WTC11 (cell line): ENCODE measurements around the gene STIP1. TPM values are rescaled to one million over a fixed set of nuclear protein-coding genes. Genes with fewer than 3 reads are reported as not detected.

Experiments used
- ATAC-seq: fragments of 200-7000 bp; cut with Tn5 transposase; 2 replicates; pipeline ENCODE4 v1.10.0; 2021; ENCODE audit warnings: mild to moderate bottlenecking, moderate library complexity
- CTCF ChIA-PET: fragments of 300-600 bp; sonication (Branson Sonifier 250); formaldehyde crosslinking; loops from one replicate; lab custom pipeline; 2021; ENCODE audit warnings: antibody characterized with exemption; lab: Charles Lee
- POLR2A ChIA-PET: fragments of 350-600 bp; sonication (Branson Sonifier 250); formaldehyde crosslinking; loops from one replicate; lab custom pipeline; 2021; ENCODE audit warnings: antibody characterized with exemption; lab: Charles Lee
- DNase-seq: peaks from one replicate; pipeline ENCODE4 v3.0.0; 2021; ENCODE audit warnings: low spot score
- H3K27ac Mint-ChIP-seq: 2 replicates; pipeline ENCODE4 v1.8.0; 2021; ENCODE audit warnings: mixed read lengths
- H3K27me3 Mint-ChIP-seq: 2 replicates; pipeline ENCODE4 v1.8.0; 2021; ENCODE audit warnings: low read depth, mild to moderate bottlenecking, moderate library complexity, mixed read lengths
- H3K36me3 Mint-ChIP-seq: 2 replicates; pipeline ENCODE4 v1.8.0; 2021; ENCODE audit warnings: mixed read lengths
- H3K4me1 Mint-ChIP-seq: 2 replicates; pipeline ENCODE4 v1.8.0; 2022; ENCODE audit warnings: mixed read lengths
- H3K4me3 Mint-ChIP-seq: 2 replicates; pipeline ENCODE4 v1.8.0; 2021; ENCODE audit warnings: mild to moderate bottlenecking, moderate library complexity, mixed read lengths
- H3K9me3 Mint-ChIP-seq: 2 replicates; pipeline ENCODE4 v1.8.0; 2021; ENCODE audit warnings: mixed read lengths
- ATF1 ChIP-seq: sonication (generic); formaldehyde crosslinking; IDR thresholded peaks from 2 replicates; pipeline ENCODE4 v1.8.1; 2023; ENCODE audit warnings: mild to moderate bottlenecking, moderate library complexity, missing genetic modification reagents
- IRF2 ChIP-seq: sonication (generic); formaldehyde crosslinking; IDR thresholded peaks from 2 replicates; pipeline ENCODE4 v1.8.0; 2022; ENCODE audit warnings: low read depth, missing genetic modification reagents, borderline replicate concordance
- KAT7 ChIP-seq: sonication (generic); formaldehyde crosslinking; IDR thresholded peaks from 2 replicates; pipeline ENCODE4 v1.8.1; 2023; ENCODE audit warnings: missing genetic modification reagents, mild to moderate bottlenecking, borderline replicate concordance
- NFE2L1 ChIP-seq: sonication (generic); formaldehyde crosslinking; IDR thresholded peaks from 2 replicates; pipeline ENCODE4 v1.8.1; 2023; ENCODE audit warnings: missing genetic modification reagents
- NR3C1 ChIP-seq: sonication (generic); formaldehyde crosslinking; conservative IDR thresholded peaks from 2 replicates; pipeline ENCODE4 v1.8.1; 2023; ENCODE audit warnings: low read depth, mild to moderate bottlenecking, missing genetic modification reagents
- SMAD3 ChIP-seq: sonication (generic); formaldehyde crosslinking; IDR thresholded peaks from 2 replicates; pipeline ENCODE4 v1.8.0; 2022; ENCODE audit warnings: missing genetic modification reagents, mild to moderate bottlenecking, borderline replicate concordance
- SOX15 ChIP-seq: fragments of 250-450 bp; sonication (Bioruptor Pico); IDR thresholded peaks from 2 replicates; pipeline ENCODE4 v1.9.0; 2021; ENCODE audit warnings: mild to moderate bottlenecking
- SP1 ChIP-seq: sonication (generic); formaldehyde crosslinking; conservative IDR thresholded peaks from 2 replicates; pipeline ENCODE4 v1.8.1; 2022; ENCODE audit warnings: missing genetic modification reagents
- total RNA-seq: library from RNA; stranded (reverse); gene quantifications from 3 replicates; pipeline ENCODE4 v1.2.3, GENCODE V29; 2021
- TF ChIP-seq, protein P1 (sequence below): fragments of 250-450 bp; sonication (Bioruptor Pico); IDR thresholded peaks from 2 replicates; pipeline ENCODE4 v1.9.0; 2021; ENCODE audit warnings: mild to moderate bottlenecking, borderline replicate concordance
- TF ChIP-seq, protein P2 (sequence below): fragments of 250-450 bp; sonication (Bioruptor Pico); IDR thresholded peaks from 2 replicates; pipeline ENCODE4 v1.9.0; 2021; ENCODE audit warnings: mild to moderate bottlenecking
- TF ChIP-seq, protein P3 (sequence below): sonication (generic); formaldehyde crosslinking; IDR thresholded peaks from 2 replicates; pipeline ENCODE4 v1.8.0; 2022; ENCODE audit warnings: missing genetic modification reagents
- TF ChIP-seq, protein P4 (sequence below): fragments of 250-450 bp; sonication (Bioruptor Pico); IDR thresholded peaks from 2 replicates; pipeline ENCODE4 v1.9.0; 2021; ENCODE audit warnings: mild to moderate bottlenecking
- TF ChIP-seq, protein P5 (sequence below): sonication (generic); formaldehyde crosslinking; IDR thresholded peaks from 2 replicates; pipeline ENCODE4 v1.8.1; 2022; ENCODE audit warnings: mild to moderate bottlenecking, missing genetic modification reagents, moderate library complexity, borderline replicate concordance

The STIP1 gene
- total RNA-seq, 1 experiment from 2014 or later: 296 TPM

DNA sequence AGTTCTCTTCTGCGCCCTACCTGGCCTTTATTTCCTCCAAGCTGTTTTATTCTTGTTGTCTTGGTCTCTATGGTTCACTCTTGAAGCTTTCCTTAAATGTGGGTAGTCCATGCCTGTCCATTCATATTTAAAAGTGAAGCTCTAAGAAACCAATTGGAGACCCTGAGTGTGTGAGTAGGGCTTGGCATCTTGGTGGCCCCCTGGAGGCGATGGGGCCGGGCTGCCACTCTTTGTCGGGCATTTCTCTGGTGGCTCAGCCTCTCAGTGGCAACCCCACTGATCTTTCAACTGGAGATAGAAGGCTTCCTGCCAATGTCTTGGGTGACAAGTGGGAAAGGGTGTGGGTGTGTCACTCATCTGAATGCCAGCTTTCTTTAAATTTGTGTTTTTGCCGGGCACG, 30.9 kb downstream of the STIP1 start (continued):
- TF ChIP-seq NR3C1 (no peak), KAT7 (no peak)

DNA sequence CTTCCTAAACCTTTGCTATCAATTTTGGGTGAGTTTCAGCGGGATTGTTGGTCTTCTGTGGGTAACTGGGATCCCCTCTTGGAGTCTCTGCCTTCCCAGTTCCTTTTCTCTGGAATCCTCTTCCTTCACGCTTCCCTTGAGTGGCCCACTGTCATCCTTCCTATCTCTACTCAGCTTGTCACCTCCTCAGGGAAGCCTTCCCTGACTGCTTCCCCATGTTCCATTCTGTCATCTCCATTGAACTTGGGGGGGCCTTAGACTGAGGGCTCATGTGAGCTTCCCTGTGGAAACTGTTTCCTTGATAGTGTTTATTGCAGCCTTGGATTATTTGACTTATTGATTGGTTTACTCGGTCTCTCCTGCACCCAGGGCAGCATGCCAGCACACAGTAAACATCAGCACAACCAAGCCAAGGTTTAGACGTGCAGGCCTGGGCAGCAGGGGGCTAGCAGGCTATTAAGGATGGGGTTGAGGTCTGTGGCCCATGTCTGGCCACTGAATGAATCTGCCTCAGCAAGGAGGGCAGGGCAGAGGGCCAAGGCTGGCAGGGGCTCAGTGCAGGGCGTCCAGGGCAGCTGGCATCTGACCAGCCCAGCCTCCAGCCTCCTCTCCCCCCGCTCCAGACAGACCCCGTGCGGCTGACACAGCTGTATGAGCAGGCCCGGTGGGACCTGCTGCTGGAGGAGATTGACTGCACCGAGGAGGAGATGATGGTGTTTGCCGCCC, 32.8 kb downstream of the STIP1 start:
- CTCF ChIA-PET: interaction anchor here (2.6 to 3.7 kb wide), 2 partner anchors 8 to 14 kb away, joined by 16 to 21 read pairs; partner anchors contain the start of genes NUDT22 and TRPT1
- DNase-seq: no peak
- no peaks in the 10 kb centered on the region for H3K9me3 Mint-ChIP-seq
- TF ChIP-seq, protein P1, sequence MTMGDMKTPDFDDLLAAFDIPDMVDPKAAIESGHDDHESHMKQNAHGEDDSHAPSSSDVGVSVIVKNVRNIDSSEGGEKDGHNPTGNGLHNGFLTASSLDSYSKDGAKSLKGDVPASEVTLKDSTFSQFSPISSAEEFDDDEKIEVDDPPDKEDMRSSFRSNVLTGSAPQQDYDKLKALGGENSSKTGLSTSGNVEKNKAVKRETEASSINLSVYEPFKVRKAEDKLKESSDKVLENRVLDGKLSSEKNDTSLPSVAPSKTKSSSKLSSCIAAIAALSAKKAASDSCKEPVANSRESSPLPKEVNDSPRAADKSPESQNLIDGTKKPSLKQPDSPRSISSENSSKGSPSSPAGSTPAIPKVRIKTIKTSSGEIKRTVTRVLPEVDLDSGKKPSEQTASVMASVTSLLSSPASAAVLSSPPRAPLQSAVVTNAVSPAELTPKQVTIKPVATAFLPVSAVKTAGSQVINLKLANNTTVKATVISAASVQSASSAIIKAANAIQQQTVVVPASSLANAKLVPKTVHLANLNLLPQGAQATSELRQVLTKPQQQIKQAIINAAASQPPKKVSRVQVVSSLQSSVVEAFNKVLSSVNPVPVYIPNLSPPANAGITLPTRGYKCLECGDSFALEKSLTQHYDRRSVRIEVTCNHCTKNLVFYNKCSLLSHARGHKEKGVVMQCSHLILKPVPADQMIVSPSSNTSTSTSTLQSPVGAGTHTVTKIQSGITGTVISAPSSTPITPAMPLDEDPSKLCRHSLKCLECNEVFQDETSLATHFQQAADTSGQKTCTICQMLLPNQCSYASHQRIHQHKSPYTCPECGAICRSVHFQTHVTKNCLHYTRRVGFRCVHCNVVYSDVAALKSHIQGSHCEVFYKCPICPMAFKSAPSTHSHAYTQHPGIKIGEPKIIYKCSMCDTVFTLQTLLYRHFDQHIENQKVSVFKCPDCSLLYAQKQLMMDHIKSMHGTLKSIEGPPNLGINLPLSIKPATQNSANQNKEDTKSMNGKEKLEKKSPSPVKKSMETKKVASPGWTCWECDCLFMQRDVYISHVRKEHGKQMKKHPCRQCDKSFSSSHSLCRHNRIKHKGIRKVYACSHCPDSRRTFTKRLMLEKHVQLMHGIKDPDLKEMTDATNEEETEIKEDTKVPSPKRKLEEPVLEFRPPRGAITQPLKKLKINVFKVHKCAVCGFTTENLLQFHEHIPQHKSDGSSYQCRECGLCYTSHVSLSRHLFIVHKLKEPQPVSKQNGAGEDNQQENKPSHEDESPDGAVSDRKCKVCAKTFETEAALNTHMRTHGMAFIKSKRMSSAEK: no peak
- TF ChIP-seq NFE2L1 (CRISPR knock-in tag): no peak
- TF ChIP-seq ATF1 (CRISPR knock-in tag): no peak
- no peak for TF ChIP-seq SP1
- TF ChIP-seq SOX15: no peak
- TF ChIP-seq, protein P2, sequence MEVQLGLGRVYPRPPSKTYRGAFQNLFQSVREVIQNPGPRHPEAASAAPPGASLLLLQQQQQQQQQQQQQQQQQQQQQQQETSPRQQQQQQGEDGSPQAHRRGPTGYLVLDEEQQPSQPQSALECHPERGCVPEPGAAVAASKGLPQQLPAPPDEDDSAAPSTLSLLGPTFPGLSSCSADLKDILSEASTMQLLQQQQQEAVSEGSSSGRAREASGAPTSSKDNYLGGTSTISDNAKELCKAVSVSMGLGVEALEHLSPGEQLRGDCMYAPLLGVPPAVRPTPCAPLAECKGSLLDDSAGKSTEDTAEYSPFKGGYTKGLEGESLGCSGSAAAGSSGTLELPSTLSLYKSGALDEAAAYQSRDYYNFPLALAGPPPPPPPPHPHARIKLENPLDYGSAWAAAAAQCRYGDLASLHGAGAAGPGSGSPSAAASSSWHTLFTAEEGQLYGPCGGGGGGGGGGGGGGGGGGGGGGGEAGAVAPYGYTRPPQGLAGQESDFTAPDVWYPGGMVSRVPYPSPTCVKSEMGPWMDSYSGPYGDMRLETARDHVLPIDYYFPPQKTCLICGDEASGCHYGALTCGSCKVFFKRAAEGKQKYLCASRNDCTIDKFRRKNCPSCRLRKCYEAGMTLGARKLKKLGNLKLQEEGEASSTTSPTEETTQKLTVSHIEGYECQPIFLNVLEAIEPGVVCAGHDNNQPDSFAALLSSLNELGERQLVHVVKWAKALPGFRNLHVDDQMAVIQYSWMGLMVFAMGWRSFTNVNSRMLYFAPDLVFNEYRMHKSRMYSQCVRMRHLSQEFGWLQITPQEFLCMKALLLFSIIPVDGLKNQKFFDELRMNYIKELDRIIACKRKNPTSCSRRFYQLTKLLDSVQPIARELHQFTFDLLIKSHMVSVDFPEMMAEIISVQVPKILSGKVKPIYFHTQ (CRISPR knock-in tag): no peak
- TF ChIP-seq, protein P3, sequence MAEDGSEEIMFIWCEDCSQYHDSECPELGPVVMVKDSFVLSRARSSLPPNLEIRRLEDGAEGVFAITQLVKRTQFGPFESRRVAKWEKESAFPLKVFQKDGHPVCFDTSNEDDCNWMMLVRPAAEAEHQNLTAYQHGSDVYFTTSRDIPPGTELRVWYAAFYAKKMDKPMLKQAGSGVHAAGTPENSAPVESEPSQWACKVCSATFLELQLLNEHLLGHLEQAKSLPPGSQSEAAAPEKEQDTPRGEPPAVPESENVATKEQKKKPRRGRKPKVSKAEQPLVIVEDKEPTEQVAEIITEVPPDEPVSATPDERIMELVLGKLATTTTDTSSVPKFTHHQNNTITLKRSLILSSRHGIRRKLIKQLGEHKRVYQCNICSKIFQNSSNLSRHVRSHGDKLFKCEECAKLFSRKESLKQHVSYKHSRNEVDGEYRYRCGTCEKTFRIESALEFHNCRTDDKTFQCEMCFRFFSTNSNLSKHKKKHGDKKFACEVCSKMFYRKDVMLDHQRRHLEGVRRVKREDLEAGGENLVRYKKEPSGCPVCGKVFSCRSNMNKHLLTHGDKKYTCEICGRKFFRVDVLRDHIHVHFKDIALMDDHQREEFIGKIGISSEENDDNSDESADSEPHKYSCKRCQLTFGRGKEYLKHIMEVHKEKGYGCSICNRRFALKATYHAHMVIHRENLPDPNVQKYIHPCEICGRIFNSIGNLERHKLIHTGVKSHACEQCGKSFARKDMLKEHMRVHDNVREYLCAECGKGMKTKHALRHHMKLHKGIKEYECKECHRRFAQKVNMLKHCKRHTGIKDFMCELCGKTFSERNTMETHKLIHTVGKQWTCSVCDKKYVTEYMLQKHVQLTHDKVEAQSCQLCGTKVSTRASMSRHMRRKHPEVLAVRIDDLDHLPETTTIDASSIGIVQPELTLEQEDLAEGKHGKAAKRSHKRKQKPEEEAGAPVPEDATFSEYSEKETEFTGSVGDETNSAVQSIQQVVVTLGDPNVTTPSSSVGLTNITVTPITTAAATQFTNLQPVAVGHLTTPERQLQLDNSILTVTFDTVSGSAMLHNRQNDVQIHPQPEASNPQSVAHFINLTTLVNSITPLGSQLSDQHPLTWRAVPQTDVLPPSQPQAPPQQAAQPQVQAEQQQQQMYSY (CRISPR knock-in tag): no peak
- TF ChIP-seq, all 79 proteins: peak for 0
- H3K4me1 Mint-ChIP-seq: no peaks in the 10 kb centered on the region
- peaks cover 8% of the 10 kb centered on the region for H3K36me3 Mint-ChIP-seq
- no peak overlapping the region for H3K27ac Mint-ChIP-seq
- ATAC-seq: no peak
- no peak overlapping the region for H3K4me3 Mint-ChIP-seq
- no peaks in the 10 kb centered on the region for H3K27me3 Mint-ChIP-seq
- POLR2A ChIA-PET: interaction anchor here (1.2 kb wide), 1 partner anchor 12 kb away, joined by 4 read pairs; the partner anchor contains the start of gene FERMT3

DNA sequence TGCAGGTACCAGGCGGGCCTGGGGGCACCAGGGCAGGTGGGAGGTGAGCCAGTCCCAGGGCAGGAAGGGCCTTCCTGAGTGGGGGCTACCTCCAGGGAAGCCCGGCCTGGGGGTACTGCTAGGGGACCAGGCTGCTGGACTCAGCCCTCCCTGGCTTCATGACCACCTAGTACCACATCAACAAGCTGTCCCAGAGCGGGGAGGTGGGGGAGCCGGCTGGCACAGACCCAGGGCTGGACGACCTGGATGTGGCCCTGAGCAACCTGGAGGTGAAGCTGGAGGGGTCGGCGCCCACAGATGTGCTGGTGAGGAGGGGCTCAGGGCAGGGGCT, 33.3 kb downstream of the STIP1 start:
- H3K4me3 Mint-ChIP-seq: no peak overlapping the region
- TF ChIP-seq, protein P4, sequence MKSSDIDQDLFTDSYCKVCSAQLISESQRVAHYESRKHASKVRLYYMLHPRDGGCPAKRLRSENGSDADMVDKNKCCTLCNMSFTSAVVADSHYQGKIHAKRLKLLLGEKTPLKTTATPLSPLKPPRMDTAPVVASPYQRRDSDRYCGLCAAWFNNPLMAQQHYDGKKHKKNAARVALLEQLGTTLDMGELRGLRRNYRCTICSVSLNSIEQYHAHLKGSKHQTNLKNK: no peak
- TF ChIP-seq, protein P5, sequence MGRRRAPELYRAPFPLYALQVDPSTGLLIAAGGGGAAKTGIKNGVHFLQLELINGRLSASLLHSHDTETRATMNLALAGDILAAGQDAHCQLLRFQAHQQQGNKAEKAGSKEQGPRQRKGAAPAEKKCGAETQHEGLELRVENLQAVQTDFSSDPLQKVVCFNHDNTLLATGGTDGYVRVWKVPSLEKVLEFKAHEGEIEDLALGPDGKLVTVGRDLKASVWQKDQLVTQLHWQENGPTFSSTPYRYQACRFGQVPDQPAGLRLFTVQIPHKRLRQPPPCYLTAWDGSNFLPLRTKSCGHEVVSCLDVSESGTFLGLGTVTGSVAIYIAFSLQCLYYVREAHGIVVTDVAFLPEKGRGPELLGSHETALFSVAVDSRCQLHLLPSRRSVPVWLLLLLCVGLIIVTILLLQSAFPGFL (CRISPR knock-in tag): no peak
- TF ChIP-seq, protein P2 (CRISPR knock-in tag): no peak
- TF ChIP-seq IRF2 (CRISPR knock-in tag) (no peak), SMAD3 (no peak)
- H3K9me3 Mint-ChIP-seq: no peaks in the 10 kb centered on the region
- no peaks in the 10 kb centered on the region for H3K27me3 Mint-ChIP-seq
- POLR2A ChIA-PET: interaction anchor here (1.2 kb wide), 1 partner anchor 12 kb away, joined by 4 read pairs; the partner anchor contains the start of gene FERMT3
- H3K27ac Mint-ChIP-seq: no peak overlapping the region
- no peak for DNase-seq
- CTCF ChIA-PET: no interaction called here
- peaks cover 8% of the 10 kb centered on the region for H3K36me3 Mint-ChIP-seq
- H3K4me1 Mint-ChIP-seq: no peaks in the 10 kb centered on the region
- ATAC-seq: no peak
